Stimulated activated naive CD8-positive, alpha-beta T cell treated with anti-CD3 and anti-CD28 coated beads, Interleukin-15, Interleukin-2, amounts not matched to agents 100 ng/mL and 50 ng/mL, for 24 hours (primary cell): ENCODE data around the gene TCERG1L.
"Not testable (repeated sequence)": the region's sequence is repeated elsewhere in the genome, so short reads cannot be mapped to it uniquely, and the experiment has no call there.

Source experiments
- H3K27ac Mint-ChIP-seq: one replicate; pipeline ENCODE4 v1.8.0; 2021; ENCODE audit warnings: mild to moderate bottlenecking, mixed read lengths
- H3K27me3 Mint-ChIP-seq: one replicate; pipeline ENCODE4 v1.8.0; 2021; ENCODE audit warnings: mixed read lengths
- H3K36me3 Mint-ChIP-seq: one replicate; pipeline ENCODE4 v1.8.0; 2021; ENCODE audit warnings: low read depth, mixed read lengths
- H3K4me1 Mint-ChIP-seq: one replicate; pipeline ENCODE4 v1.8.0; 2021; ENCODE audit warnings: low read depth, mixed read lengths
- H3K4me3 Mint-ChIP-seq: one replicate; pipeline ENCODE4 v1.8.0; 2021; ENCODE audit warnings: mild to moderate bottlenecking, mixed read lengths
- H3K9me3 Mint-ChIP-seq: one replicate; pipeline ENCODE4 v1.8.0; 2021; ENCODE audit warnings: mixed read lengths

TCERG1L gene

GRCh38 chr10:131178521-131179331 lies 132.8 kb downstream of the TCERG1L start:
- Mint-ChIP-seq H3K27ac (no peak overlapping the region), H3K9me3 (peaks cover 4% of the 10 kb centered on the region), H3K4me3 (no peak overlapping the region), H3K27me3 (no peaks in the 10 kb centered on the region), H3K4me1 (no peaks in the 10 kb centered on the region), H3K36me3 (no peaks in the 10 kb centered on the region)

GRCh38 chr10:131177431-131178327 lies 133.8 kb downstream of the TCERG1L start:
- Mint-ChIP-seq H3K4me3 (no peak overlapping the region), H3K4me1 (no peaks in the 10 kb centered on the region), H3K27me3 (no peaks in the 10 kb centered on the region), H3K9me3 (peaks cover 4% of the 10 kb centered on the region), H3K27ac (no peak overlapping the region), H3K36me3 (no peaks in the 10 kb centered on the region)

- no peaks in the 10 kb centered on the region for H3K4me1 Mint-ChIP-seq
These were observed 134.6 kb downstream of the TCERG1L start for GRCh38 chr10:131176907-131177306.

GRCh38 chr10:131176324-131176723 lies 135.2 kb downstream of the TCERG1L start:
- H3K4me3 Mint-ChIP-seq, H3K27ac Mint-ChIP-seq, H3K36me3 Mint-ChIP-seq, H3K27me3 Mint-ChIP-seq, H3K4me1 Mint-ChIP-seq, H3K9me3 Mint-ChIP-seq: not testable (repeated sequence)

More at GRCh38 chr10:131176907-131177306, 134.6 kb downstream of the TCERG1L start:
- peaks cover 4% of the 10 kb centered on the region for H3K9me3 Mint-ChIP-seq
- H3K36me3 Mint-ChIP-seq, result no peaks in the 10 kb centered on the region
- no peaks in the 10 kb centered on the region for H3K27me3 Mint-ChIP-seq
- H3K27ac Mint-ChIP-seq, result no peak overlapping the region
- no peak overlapping the region for H3K4me3 Mint-ChIP-seq

GRCh38 chr10:131175891-131176290 lies 135.6 kb downstream of the TCERG1L start:
- H3K9me3 Mint-ChIP-seq, result peaks cover 4% of the 10 kb centered on the region
- no peaks in the 10 kb centered on the region for H3K4me1 Mint-ChIP-seq
- no peaks in the 10 kb centered on the region for H3K27me3 Mint-ChIP-seq
- no peaks in the 10 kb centered on the region for H3K36me3 Mint-ChIP-seq
- no peak overlapping the region for H3K27ac Mint-ChIP-seq
- no peak overlapping the region for H3K4me3 Mint-ChIP-seq

GRCh38 chr10:131174651-131175540 lies 136.6 kb downstream of the TCERG1L start:
- H3K27me3 Mint-ChIP-seq, result no peaks in the 10 kb centered on the region
- H3K4me1 Mint-ChIP-seq, result no peaks in the 10 kb centered on the region
- H3K4me3 Mint-ChIP-seq, result no peak overlapping the region
- H3K36me3 Mint-ChIP-seq, result no peaks in the 10 kb centered on the region
- H3K27ac Mint-ChIP-seq, result no peak overlapping the region
- H3K9me3 Mint-ChIP-seq, result peaks cover 4% of the 10 kb centered on the region

- Mint-ChIP-seq H3K4me1 (no peaks in the 10 kb centered on the region), H3K4me3 (no peak overlapping the region), H3K27me3 (no peaks in the 10 kb centered on the region), H3K27ac (no peak overlapping the region), H3K36me3 (no peaks in the 10 kb centered on the region), H3K9me3 (peaks cover 4% of the 10 kb centered on the region)
These were observed 137.3 kb downstream of the TCERG1L start for GRCh38 chr10:131174211-131174565.

GRCh38 chr10:131173484-131174210 lies 137.9 kb downstream of the TCERG1L start:
- no peak overlapping the region for H3K27ac Mint-ChIP-seq
- no peaks in the 10 kb centered on the region for H3K27me3 Mint-ChIP-seq
- H3K9me3 Mint-ChIP-seq, result peaks cover 4% of the 10 kb centered on the region
- H3K4me3 Mint-ChIP-seq, result no peak overlapping the region
- H3K36me3 Mint-ChIP-seq, result no peaks in the 10 kb centered on the region
- H3K4me1 Mint-ChIP-seq, result no peaks in the 10 kb centered on the region

GRCh38 chr10:131172433-131172832 lies 139.1 kb downstream of the TCERG1L start:
- no peaks in the 10 kb centered on the region for H3K4me1 Mint-ChIP-seq
- no peaks in the 10 kb centered on the region for H3K27me3 Mint-ChIP-seq
- no peaks in the 10 kb centered on the region for H3K36me3 Mint-ChIP-seq
- peaks cover 4% of the 10 kb centered on the region for H3K9me3 Mint-ChIP-seq
- no peak overlapping the region for H3K4me3 Mint-ChIP-seq
- no peak overlapping the region for H3K27ac Mint-ChIP-seq

GRCh38 chr10:131169146-131169545 lies 142.4 kb downstream of the TCERG1L start:
- H3K36me3 Mint-ChIP-seq, result no peaks in the 10 kb centered on the region
- H3K27ac Mint-ChIP-seq, result no peak overlapping the region

GRCh38 chr10:131168238-131168875 lies 143.2 kb downstream of the TCERG1L start:
- Mint-ChIP-seq H3K4me3 (no peak overlapping the region), H3K27ac (no peak overlapping the region), H3K9me3 (no peaks in the 10 kb centered on the region), H3K27me3 (no peaks in the 10 kb centered on the region), H3K4me1 (no peaks in the 10 kb centered on the region), H3K36me3 (no peaks in the 10 kb centered on the region)

More at GRCh38 chr10:131169146-131169545, 142.4 kb downstream of the TCERG1L start:
- H3K4me1 Mint-ChIP-seq, result no peaks in the 10 kb centered on the region
- H3K9me3 Mint-ChIP-seq, result no peaks in the 10 kb centered on the region
- no peaks in the 10 kb centered on the region for H3K27me3 Mint-ChIP-seq
- H3K4me3 Mint-ChIP-seq, result no peak overlapping the region

GRCh38 chr10:131167036-131167860 lies 144.3 kb downstream of the TCERG1L start:
- Mint-ChIP-seq H3K36me3 (no peaks in the 10 kb centered on the region), H3K4me3 (no peak overlapping the region), H3K9me3 (no peaks in the 10 kb centered on the region), H3K27ac (no peak overlapping the region), H3K4me1 (no peaks in the 10 kb centered on the region), H3K27me3 (no peaks in the 10 kb centered on the region)

- Mint-ChIP-seq H3K27me3 (no peaks in the 10 kb centered on the region), H3K27ac (no peak overlapping the region), H3K4me1 (no peaks in the 10 kb centered on the region), H3K4me3 (no peak overlapping the region), H3K36me3 (no peaks in the 10 kb centered on the region), H3K9me3 (no peaks in the 10 kb centered on the region)
These were observed 145.0 kb downstream of the TCERG1L start for GRCh38 chr10:131166486-131166885.
